Astrocyte (in vitro differentiated cells and primary cell): ENCODE measurements around the gene TMEM175. TPM values are rescaled to one million over a fixed set of nuclear protein-coding genes. Genes with fewer than 3 reads are reported as not detected.

Experiments used
- DNase-seq: peaks from one replicate; pipeline ENCODE4 v3.0.0-alpha.2; 2010; ENCODE audit warnings: low read depth
- FAIRE-seq: peaks from 2 replicates; lab custom pipeline; 2011; peaks lifted over from hg19 to GRCh38; lab: Jason Lieb, UNC
- H2AFZ ChIP-seq: 2 replicates; pipeline ENCODE4 v1.6.0; 2012; ENCODE audit warnings: low read depth, low read length, inconsistent platforms
- H3K27ac ChIP-seq: 2 replicates; pipeline ENCODE4 v1.5.1; 2011; ENCODE audit warnings: low read depth, low read length, inconsistent platforms
- H3K27me3 ChIP-seq: 2 replicates; pipeline ENCODE4 v1.6.0; 2011; ENCODE audit warnings: low read length, inconsistent platforms; ENCODE audit not compliant: insufficient read depth
- H3K36me3 ChIP-seq: 2 replicates; pipeline ENCODE4 v1.5.1; 2011; ENCODE audit warnings: low read length, inconsistent platforms; ENCODE audit not compliant: insufficient read depth
- H3K4me1 ChIP-seq: 2 replicates; pipeline ENCODE4 v1.5.1; 2011; ENCODE audit warnings: low read length, inconsistent platforms; ENCODE audit not compliant: insufficient read depth
- H3K4me2 ChIP-seq: 2 replicates; pipeline ENCODE4 v1.6.0; 2012; ENCODE audit warnings: low read length, inconsistent platforms
- H3K4me3 ChIP-seq: 2 replicates; pipeline ENCODE4 v1.5.1; 2011; ENCODE audit warnings: low read depth, mild to moderate bottlenecking, low read length, inconsistent platforms; ENCODE audit not compliant: insufficient read depth
- H3K79me2 ChIP-seq: 2 replicates; pipeline ENCODE4 v1.6.0; 2012; ENCODE audit warnings: mild to moderate bottlenecking, low read length, inconsistent platforms; ENCODE audit not compliant: insufficient read depth
- H3K9ac ChIP-seq: 2 replicates; pipeline ENCODE4 v1.6.0; 2012; ENCODE audit warnings: mild to moderate bottlenecking, low read length, inconsistent platforms
- H3K9me3 ChIP-seq: 2 replicates; pipeline ENCODE4 v1.5.1; 2012; ENCODE audit warnings: low read depth, mild to moderate bottlenecking, low read length, inconsistent platforms; ENCODE audit not compliant: insufficient read depth
- H4K20me1 ChIP-seq: 2 replicates; pipeline ENCODE4 v1.6.0; 2012; ENCODE audit warnings: low read length, inconsistent platforms; ENCODE audit not compliant: insufficient read depth
- H3K27ac Mint-ChIP-seq: one replicate; pipeline ENCODE4 v1.8.0; 2021; ENCODE audit warnings: mild to moderate bottlenecking, mixed read lengths; ENCODE audit not compliant: unreplicated experiment
- H3K27me3 Mint-ChIP-seq: one replicate; pipeline ENCODE4 v1.8.0; 2021; ENCODE audit warnings: low read depth, mixed read lengths; ENCODE audit not compliant: unreplicated experiment
- H3K36me3 Mint-ChIP-seq: one replicate; pipeline ENCODE4 v1.8.0; 2021; ENCODE audit warnings: low read depth, mixed read lengths; ENCODE audit not compliant: unreplicated experiment
- H3K4me1 Mint-ChIP-seq: one replicate; pipeline ENCODE4 v1.8.0; 2021; ENCODE audit warnings: low read depth, mixed read lengths; ENCODE audit not compliant: unreplicated experiment
- H3K4me3 Mint-ChIP-seq: one replicate; pipeline ENCODE4 v1.8.0; 2021; ENCODE audit warnings: mild to moderate bottlenecking, moderate library complexity, mixed read lengths; ENCODE audit not compliant: unreplicated experiment
- H3K9me3 Mint-ChIP-seq: one replicate; pipeline ENCODE4 v1.8.0; 2021; ENCODE audit warnings: mild to moderate bottlenecking, mixed read lengths; ENCODE audit not compliant: unreplicated experiment
- CTCF ChIP-seq: IDR thresholded peaks from 2 replicates; pipeline ENCODE4 v1.5.1; 2011; ENCODE audit warnings: low read depth, mild to moderate bottlenecking, inconsistent platforms, low read length, moderate library complexity; ENCODE audit not compliant: insufficient read depth
- EZH2 ChIP-seq: IDR thresholded peaks from 2 replicates; pipeline ENCODE4 v1.6.1; 2012; ENCODE audit warnings: mild to moderate bottlenecking, low read length, inconsistent platforms; ENCODE audit not compliant: insufficient read depth
- total RNA-seq: library from RNA; stranded (reverse); gene quantifications from 2 replicates; pipeline ENCODE4 v1.2.1, GENCODE V29; 2021

TMEM175 gene
- total RNA-seq, 1 donor from 2014 or later: 22.1 TPM

GRCh38 chr4:986879-987623, 54.8 kb downstream of the TMEM175 start, which contains the start of gene IDUA:
Gene IDUA (plus strand): TSS chr4:987044. CDS start chr4:987085, 41 bp downstream.
- Mint-ChIP-seq H3K27ac (peak within 1 kb of the TSS; percentile 78), H3K4me1 (peaks cover 8% of the 10 kb centered on the region), H3K4me3 (peak within 1 kb of the TSS; percentile 94), H3K9me3 (no peaks in the 10 kb centered on the region), H3K36me3 (peaks cover 6% of the 10 kb centered on the region), H3K27me3 (no peaks in the 10 kb centered on the region)
- no peaks in the 10 kb centered on the region for H3K27me3 ChIP-seq
- DNase-seq (peak; percentile 45), FAIRE-seq (no peak)
- peaks cover 24% of the 10 kb centered on the region for H3K4me1 ChIP-seq
- no peak for TF ChIP-seq CTCF
- TF ChIP-seq EZH2: no peak
- H3K9me3 ChIP-seq: no peaks in the 10 kb centered on the region
- H2AFZ ChIP-seq: peak within 1 kb of the TSS; percentile 88
- H3K27ac ChIP-seq: peak within 1 kb of the TSS; percentile 31
- no peaks in the 10 kb centered on the region for H3K79me2 ChIP-seq
- H3K4me3 ChIP-seq: peak within 1 kb of the TSS; percentile 80
- H4K20me1 ChIP-seq: peaks cover 9% of the 10 kb centered on the region
- H3K4me2 ChIP-seq: peak within 1 kb of the TSS; percentile 99
- no peaks in the 10 kb centered on the region for H3K36me3 ChIP-seq
- H3K9ac ChIP-seq: peak within 1 kb of the TSS; percentile 83

- H3K79me2 ChIP-seq: no peaks in the 10 kb centered on the region
- FAIRE-seq (no peak), DNase-seq (no peak)
- H3K27me3 ChIP-seq: no peaks in the 10 kb centered on the region
- peaks cover 9% of the 10 kb centered on the region for H4K20me1 ChIP-seq
- no peaks in the 10 kb centered on the region for H3K36me3 ChIP-seq
- H3K9me3 ChIP-seq: no peaks in the 10 kb centered on the region
- peaks cover 3% of the 10 kb centered on the region for H3K36me3 Mint-ChIP-seq
- H2AFZ ChIP-seq: peak overlapping the region; percentile 88
- TF ChIP-seq CTCF (no peak), EZH2 (no peak)
- H3K9me3 Mint-ChIP-seq: no peaks in the 10 kb centered on the region
- no peak overlapping the region for H3K27ac Mint-ChIP-seq
- no peak overlapping the region for H3K27ac ChIP-seq
- peaks cover 24% of the 10 kb centered on the region for H3K4me1 ChIP-seq
- H3K9ac ChIP-seq: peak overlapping the region; percentile 83
- peak overlapping the region; percentile 83 for H3K4me3 Mint-ChIP-seq
- H3K27me3 Mint-ChIP-seq: no peaks in the 10 kb centered on the region
- peak overlapping the region; percentile 99 for H3K4me2 ChIP-seq
- peak overlapping the region; percentile 80 for H3K4me3 ChIP-seq
- H3K4me1 Mint-ChIP-seq: peaks cover 8% of the 10 kb centered on the region
Observed at GRCh38 chr4:987624-988513, 55.6 kb downstream of the TMEM175 start.
